Measurements from ENCODE around the gene TCEAL1. TPM values are rescaled to one million over a fixed set of nuclear protein-coding genes. Genes with fewer than 3 reads are reported as not detected.
"Not testable (repeated sequence)": the region's sequence is repeated elsewhere in the genome, so short reads cannot be mapped to it uniquely, and the experiment has no call there.

The TCEAL1 gene
- total RNA-seq, 1 donor from 2014 or later, result 12.2 TPM

DNA sequence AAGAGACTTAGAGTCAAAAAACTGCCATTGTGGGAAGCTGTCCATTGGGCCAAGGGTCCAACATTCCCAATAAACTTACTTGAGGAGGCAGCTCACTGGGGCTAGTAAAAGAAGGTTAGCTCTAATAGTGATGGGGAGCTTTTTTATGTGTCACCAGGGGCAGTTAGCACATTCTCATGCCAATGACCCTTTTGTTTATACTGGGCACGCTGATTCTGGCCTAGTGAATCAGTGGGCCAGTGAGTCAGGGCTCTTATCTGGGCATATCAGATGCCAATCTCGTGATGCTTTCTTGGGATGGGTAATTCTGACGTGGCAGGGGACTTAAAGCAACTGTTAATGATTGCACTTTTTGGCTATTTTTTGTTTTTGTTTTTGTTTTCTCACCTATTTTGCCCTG is 27.8 kb downstream of the TCEAL1 start:
- Mint-ChIP-seq H3K27me3 (ENCODE audit: low read depth) (peaks cover 2% of the 10 kb centered on the region), H3K4me3 (no peak overlapping the region), H3K27ac (ENCODE audit: unreplicated experiment) (no peak overlapping the region), H3K36me3 (ENCODE audit: low read depth) (no peaks in the 10 kb centered on the region), H3K4me1 (no peaks in the 10 kb centered on the region), H3K9me3 (peaks cover 6% of the 10 kb centered on the region)
- no peak for DNase-seq (ENCODE audit: low read depth, low spot score)
- TF ChIP-seq, protein P1, sequence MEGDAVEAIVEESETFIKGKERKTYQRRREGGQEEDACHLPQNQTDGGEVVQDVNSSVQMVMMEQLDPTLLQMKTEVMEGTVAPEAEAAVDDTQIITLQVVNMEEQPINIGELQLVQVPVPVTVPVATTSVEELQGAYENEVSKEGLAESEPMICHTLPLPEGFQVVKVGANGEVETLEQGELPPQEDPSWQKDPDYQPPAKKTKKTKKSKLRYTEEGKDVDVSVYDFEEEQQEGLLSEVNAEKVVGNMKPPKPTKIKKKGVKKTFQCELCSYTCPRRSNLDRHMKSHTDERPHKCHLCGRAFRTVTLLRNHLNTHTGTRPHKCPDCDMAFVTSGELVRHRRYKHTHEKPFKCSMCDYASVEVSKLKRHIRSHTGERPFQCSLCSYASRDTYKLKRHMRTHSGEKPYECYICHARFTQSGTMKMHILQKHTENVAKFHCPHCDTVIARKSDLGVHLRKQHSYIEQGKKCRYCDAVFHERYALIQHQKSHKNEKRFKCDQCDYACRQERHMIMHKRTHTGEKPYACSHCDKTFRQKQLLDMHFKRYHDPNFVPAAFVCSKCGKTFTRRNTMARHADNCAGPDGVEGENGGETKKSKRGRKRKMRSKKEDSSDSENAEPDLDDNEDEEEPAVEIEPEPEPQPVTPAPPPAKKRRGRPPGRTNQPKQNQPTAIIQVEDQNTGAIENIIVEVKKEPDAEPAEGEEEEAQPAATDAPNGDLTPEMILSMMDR (conservative IDR thresholded peaks at IDR 0.05), result no peak

GRCh38 chrX:103657066-103657465 is 28.3 kb downstream of the TCEAL1 start:
- H3K36me3 Mint-ChIP-seq (ENCODE audit: low read depth); H3K27me3 Mint-ChIP-seq (ENCODE audit: low read depth); H3K9me3 Mint-ChIP-seq; DNase-seq (ENCODE audit: low read depth, low spot score); H3K4me1 Mint-ChIP-seq; H3K4me3 Mint-ChIP-seq: not testable (repeated sequence)
- H3K27ac Mint-ChIP-seq (ENCODE audit: unreplicated experiment), result peak overlapping the region; percentile 27

DNA sequence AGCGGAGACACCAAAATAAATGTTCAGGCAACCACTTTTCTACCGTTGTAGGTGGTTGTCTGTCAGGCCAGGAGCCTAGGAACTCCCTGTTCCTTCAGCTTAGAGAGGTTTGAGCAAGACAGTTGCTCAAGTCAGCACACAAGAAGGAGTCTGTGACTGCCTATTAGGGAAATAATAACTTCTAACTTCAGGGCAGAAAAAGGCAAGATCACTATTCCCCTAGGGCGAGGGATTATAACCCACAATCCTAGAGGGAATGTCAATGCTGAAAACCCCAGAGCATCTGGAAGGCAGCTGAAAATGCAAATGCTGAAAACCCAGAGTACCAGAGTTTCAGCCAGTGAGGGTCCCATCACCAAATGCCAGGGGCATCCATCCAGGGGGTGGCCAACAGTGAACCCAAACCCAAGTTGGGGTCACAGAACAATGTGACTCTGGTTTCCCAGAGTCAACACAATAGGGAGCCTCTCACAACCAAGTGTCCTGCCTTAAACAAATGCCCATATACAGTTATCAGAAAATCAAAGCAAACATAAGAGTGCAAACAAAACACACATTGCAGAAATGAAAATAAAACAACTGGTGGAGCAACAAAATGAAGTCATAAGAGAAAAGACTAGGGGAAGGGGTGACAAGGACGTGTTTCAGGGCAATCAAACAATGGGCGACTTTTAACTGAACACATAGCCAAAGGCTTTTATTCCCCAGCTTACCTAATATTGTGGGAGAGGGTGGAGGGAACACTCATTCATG is 30.1 kb downstream of the TCEAL1 start:
- peaks cover 9% of the 10 kb centered on the region for H3K27me3 Mint-ChIP-seq (ENCODE audit: low read depth)
- peaks cover 1% of the 10 kb centered on the region for H3K4me1 Mint-ChIP-seq
- peaks cover 6% of the 10 kb centered on the region for H3K9me3 Mint-ChIP-seq

DNA sequence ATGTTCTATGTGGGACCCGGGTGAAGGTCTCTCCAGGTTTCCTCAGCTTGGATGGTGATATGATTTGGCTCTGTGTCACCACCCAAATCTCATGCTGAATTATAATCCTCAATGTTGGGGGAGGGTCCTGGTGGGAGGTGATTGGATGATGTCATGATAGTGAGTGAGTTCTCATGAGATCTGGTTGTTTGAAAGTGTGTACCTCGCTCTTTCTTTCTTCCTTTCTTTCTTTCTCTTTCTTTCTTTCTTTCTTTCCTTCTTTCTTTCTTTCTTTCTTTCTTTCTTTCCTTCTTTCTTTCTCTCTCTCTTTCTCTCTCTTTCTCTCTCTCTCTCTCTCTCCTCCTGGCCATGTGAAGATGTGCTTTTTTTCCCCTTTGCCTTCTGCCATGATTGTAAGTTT is 30.7 kb downstream of the TCEAL1 start:
- not testable (repeated sequence) for H3K9me3 Mint-ChIP-seq; DNase-seq (ENCODE audit: low read depth, low spot score); H3K36me3 Mint-ChIP-seq (ENCODE audit: low read depth); H3K4me1 Mint-ChIP-seq; H3K4me3 Mint-ChIP-seq; H3K27ac Mint-ChIP-seq (ENCODE audit: unreplicated experiment)
- peaks cover 15% of the 10 kb centered on the region for H3K27me3 Mint-ChIP-seq (ENCODE audit: low read depth)

More for the DNA sequence above, 30.1 kb downstream of the TCEAL1 start:
- DNase-seq (ENCODE audit: low read depth, low spot score), result no peak
- Mint-ChIP-seq H3K27ac (ENCODE audit: unreplicated experiment) (no peak overlapping the region), H3K36me3 (ENCODE audit: low read depth) (no peaks in the 10 kb centered on the region), H3K4me3 (no peak overlapping the region)
- TF ChIP-seq, protein P1 (conservative IDR thresholded peaks at IDR 0.05), result no peak

- Mint-ChIP-seq H3K27me3 (ENCODE audit: low read depth) (peaks cover 20% of the 10 kb centered on the region), H3K9me3 (no peaks in the 10 kb centered on the region), H3K27ac (ENCODE audit: unreplicated experiment) (no peak overlapping the region), H3K4me3 (peak overlapping the region; percentile 16), H3K36me3 (ENCODE audit: low read depth) (no peaks in the 10 kb centered on the region), H3K4me1 (peaks cover 5% of the 10 kb centered on the region)
- TF ChIP-seq, protein P1 (conservative IDR thresholded peaks at IDR 0.05), result no peak
- no peak for DNase-seq (ENCODE audit: low read depth, low spot score)
Measured at GRCh38 chrX:103663981-103664762, 35.4 kb downstream of the TCEAL1 start.

DNA sequence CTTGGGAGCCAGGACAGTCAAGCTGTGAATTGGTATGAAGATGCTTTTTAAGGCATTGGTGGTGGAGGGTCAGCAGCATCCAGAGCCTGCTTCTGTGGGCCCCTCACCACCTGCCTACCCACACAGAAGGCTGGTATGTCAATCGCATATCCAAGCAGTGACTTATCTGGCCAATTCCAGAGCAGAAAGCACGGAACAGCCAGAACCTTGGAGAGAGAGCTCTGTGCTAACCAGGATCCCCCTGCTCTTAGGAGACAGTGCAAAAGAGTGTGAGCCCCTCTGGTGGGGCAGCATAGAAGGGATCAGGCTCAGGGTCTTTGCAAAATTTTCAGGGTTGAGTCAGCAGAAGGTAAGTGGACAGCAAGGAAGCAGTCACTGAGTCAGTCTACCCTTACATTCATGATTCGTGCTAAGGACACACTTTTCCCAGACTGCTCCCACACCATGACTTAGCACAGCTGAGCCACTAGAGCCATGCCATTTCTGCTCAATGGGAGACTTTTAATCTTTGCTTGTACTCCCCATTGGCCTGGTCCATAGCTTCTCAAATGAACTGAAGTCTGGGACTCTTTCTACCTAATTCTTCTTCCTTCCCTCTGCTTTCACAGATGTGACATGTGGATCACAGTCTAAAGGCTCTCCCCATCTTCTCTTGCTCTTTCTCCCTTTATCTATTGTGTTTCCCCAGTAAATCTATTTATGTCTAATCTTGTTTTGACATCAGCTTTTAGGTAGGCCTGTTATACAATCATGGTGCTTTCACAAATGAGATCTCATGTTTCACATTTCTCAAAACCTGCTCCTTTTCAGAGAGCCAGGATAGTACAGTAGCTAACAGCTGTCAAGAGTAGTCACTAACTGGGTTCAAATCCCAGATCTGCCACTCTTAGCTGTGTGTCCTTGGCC is 37.7 kb downstream of the TCEAL1 start:
- Mint-ChIP-seq H3K4me3 (no peak overlapping the region), H3K36me3 (ENCODE audit: low read depth) (no peaks in the 10 kb centered on the region), H3K9me3 (no peaks in the 10 kb centered on the region), H3K27ac (ENCODE audit: unreplicated experiment) (no peak overlapping the region), H3K27me3 (ENCODE audit: low read depth) (peaks cover 18% of the 10 kb centered on the region), H3K4me1 (peaks cover 5% of the 10 kb centered on the region)
- no peak for DNase-seq (ENCODE audit: low read depth, low spot score)
- TF ChIP-seq, protein P1 (conservative IDR thresholded peaks at IDR 0.05), result no peak

All from neural crest cell (in vitro differentiated cells).